ENCODE results near the gene NIPAL1.

NIPAL1 gene

DNA sequence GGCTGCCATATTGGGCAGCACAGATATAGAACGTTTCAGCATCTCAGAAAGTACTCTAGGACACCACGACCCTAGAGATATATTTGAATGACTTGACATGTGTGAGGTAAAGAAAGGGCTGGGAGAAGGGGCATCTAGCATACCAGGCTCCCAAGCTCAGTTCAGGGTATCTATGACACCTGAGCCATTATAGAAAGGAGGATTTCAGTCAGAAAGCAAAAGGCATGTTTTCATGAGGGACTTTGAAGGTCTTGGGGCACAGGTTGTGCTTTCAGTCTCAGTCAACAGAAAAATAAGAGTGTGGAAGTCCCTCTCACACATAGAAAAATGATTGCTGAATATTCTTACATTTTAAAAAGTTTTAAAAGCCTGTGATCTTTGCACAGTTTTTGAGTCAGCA is 51.6 kb downstream of the NIPAL1 start:
- DNase-seq: no peak

DNA sequence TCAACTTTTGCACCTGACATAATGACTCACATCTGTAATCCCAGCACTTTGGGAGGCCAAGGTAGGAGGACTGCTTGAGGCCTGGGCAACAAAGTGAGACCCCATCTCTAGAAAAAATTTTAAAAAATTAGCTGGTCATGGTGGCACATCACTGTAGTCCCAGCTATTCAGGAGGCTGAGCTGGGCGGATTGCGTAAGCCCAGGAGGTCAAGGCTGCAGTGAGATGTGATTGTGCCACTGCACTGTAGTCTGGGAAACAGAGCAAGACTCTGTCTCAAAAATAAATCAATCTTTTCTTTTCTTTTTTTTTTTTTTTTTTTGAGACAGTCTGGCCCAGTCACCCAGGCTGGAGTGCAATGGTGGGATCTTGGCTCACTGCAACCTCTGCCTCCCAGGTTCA is 52.5 kb downstream of the NIPAL1 start:
- DNase-seq: no peak

DNA sequence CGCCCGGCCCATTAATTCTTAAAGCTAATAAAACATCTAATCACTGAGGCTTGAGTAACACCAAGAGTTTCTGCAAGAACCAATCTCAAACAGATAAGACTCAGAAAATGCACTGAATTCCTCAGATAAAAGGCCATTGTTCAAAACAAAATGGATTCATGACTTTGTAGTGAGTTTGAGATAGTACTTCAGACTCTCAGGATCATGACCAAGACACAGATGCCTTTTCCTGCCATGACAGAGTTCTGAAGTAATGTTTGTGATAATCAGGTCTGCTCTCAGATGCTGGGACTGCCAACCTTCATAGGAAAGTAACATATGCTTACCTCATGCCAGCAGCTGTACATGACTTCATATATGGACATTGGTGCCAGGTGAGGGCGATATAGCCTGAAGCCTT is 54.6 kb downstream of the NIPAL1 start:
- no peak for DNase-seq

DNA sequence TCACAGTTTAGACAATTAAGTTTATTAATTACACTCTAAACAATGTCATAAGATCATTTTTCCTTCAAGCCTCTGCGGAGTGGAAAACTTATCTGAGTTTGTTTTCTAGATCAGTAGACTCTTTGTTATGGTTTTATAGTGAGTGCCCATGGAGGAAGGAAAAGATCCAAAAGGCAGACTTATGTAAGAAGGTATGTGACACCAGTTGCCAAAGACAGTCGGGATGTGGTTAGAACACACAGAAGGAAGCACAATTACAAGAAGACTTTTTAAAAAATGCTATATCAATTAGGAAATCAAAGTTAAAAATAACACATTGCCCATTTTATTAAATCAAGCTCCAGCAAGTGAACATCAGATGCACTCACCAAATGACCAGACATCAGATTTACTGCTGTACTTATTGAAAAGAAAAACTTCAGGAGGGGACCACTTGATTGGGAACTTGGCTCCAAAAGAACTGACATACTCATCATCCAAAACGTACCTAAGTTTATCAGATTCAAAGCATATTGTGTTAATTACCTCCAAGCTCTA is 57.1 kb downstream of the NIPAL1 start:
- DNase-seq: no peak

DNA sequence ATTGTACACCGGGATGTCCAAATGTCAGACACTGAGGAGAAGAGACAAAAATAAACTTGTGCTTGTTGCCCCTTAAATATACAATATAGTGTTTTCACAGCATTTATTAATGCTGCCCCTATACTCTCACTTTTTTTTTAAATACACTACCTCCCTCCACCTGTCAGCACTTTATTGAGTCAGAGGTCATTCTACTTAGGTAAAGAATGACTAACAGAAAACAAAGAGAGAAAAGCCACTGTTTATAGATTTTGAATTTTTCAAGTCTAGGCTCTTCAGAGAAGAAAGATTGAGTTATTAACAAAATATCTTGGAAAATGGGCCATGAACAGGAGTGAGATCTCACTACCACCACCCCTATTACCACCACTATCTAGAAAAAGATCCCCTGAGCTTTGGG is 58.1 kb downstream of the NIPAL1 start:
- DNase-seq: no peak

DNA sequence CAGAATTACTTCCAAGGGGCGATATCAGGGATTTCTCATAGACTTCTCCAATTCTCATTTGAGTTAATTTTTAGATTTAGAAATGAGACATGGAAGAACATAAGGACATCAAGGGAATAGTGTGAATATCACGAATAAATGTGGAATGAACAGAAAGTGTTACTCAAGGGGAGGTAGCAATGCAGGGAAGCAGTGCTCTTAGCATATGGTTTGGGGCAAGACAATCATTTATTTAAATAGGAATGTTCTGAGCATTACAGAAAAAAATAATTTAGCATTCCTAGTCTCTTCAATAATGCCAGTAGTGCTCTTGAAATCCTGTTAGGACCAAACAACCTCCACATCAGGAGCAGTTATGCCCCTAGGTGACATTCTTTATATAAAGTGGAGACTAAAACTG is 61.9 kb downstream of the NIPAL1 start:
- DNase-seq: no peak

DNA sequence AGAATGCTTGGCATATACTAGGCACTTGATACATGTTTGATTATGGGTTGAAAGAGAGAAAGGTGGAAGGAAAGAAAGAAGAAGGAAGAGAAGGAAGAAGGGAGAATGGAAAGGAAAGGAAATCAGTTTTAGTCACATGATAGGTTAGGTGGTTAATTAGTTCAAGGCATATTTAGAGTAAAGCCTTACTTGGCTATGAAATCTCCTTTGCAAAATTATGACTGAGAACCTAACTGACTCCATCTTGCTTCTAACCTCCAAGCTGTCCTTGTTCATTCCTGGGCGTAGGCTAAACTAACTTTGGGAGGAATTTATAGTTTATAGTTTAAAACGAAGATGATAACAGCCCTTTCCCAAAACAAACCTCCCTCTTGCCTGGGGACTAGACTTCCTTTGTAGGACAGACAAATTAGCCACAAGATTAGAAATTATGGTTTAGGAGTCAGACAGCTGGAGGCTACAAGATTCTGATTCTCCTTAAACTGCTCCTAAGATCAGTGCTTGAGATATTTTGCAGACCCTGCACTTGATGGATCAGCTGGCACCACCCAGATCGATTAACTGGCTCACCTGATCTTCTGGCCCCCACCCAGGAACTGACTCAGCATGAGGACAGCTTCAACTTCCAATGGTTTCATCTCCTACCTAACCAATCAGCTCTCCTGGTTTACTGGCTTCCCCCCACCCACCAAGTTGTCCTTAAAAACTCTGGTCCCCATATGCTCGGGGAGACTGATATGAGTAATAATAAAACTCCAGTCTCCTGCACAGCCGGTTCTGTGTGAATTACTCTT is 62.5 kb downstream of the NIPAL1 start:
- DNase-seq: no peak

DNA sequence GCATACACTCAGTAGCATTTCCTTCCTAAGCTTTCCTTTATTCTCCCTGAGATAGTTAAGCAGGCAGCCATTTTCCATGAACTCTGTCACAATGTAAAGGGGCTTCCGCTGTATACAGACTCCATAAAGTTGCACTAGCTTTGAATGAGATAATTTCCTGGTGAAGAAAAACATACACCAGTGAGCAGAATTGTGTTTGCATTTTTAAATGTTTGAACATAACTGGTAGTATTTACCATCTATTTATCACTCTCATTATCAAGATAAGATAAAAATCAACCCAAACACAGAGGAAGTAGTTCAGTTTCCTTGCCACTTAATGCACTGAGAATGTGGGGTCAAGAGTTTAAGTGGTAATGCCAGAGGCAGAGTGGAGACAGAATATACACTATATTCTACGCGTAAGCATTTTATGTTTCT is 63.4 kb downstream of the NIPAL1 start:
- no peak for DNase-seq

DNA sequence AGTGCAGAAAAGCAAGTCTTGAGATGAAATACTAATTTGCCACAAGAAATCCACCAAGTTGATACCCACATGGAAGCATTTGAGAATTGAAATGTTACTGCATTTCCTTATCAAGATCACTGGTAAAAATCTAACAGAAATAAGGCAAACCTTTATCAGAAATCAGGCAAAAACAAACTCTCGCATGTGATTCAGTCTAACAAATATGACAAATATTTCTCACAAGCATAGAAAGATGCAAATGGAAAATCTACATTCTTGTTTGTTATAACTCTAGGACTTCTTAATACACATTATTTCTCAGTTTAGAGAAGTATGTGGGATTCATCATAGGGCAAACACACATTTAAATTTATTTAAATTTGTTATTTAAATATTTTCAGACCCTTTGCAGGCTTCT is 64.6 kb downstream of the NIPAL1 start:
- DNase-seq: no peak

DNA sequence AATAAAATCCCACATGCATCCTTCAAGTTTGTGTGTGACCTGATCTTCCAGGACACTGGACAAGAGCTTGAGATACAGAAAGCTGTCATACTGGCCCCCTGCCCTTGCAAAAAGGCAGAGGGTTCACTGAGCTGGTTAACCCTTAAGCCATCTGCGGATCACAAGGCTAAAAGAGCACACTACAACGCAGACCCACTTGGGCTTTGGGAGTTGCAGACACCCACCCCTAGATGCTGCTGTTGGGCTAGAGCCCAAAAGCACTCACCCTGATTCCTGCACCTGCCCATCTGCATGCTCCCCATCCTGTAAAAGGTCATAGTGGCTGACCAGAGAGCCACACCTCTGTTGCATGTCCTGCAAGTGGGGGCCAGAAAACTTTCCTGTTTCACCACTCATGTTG is 66.4 kb downstream of the NIPAL1 start:
- DNase-seq: no peak

DNA sequence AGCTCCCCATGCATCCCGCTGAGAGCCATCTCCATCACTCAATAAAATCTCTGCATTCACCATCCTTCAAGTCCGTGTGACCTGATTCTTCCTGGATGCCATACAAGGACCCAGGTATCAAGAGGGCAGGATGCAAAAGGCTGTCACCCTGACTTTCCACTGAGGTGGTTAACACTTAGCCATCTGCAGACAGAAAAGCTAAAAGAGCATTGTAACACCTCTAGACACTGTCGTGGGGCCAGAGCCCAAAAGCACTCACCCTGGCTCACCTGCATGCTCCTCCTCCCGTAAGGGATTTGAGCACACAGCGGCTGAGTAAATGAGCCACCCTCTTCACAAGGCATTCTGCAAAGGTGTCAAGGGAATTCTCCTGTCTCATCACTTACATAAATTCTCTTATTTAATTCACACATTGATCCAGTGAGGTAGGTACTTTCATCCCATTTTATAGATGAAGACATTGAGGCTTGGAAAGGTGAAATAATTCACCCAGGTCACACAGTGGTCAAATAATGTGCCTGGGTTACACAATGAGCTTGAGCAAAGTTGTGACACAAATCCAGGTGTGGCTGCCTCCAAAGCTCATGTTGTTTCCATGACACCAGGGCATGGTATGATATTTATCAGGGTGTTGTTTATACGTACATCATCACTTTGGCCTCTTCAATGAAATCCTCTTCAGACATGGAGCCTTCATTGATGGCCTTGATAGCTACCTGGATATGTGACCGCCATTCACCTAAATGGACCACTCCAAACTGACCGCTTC is 69.4 kb downstream of the NIPAL1 start:
- DNase-seq: no peak
